Medulla oblongata (tissue), 1 donor: Measurements from ENCODE around the gene OR6C76.

Experiments
- DNase-seq: peaks from one replicate; pipeline ENCODE4 v3.0.0-alpha.2; 2015; ENCODE audit errors: extremely low spot score

OR6C76 gene

GRCh38 chr12:55469291-55469690, 43.2 kb downstream of the OR6C76 start:
- DNase-seq, result no peak

- DNase-seq, result no peak
These were observed 44.2 kb downstream of the OR6C76 start, which contains the start of gene OR6C70 for GRCh38 chr12:55470088-55470829. Gene OR6C70, minus strand, starts transcription at chr12:55470138. Its CDS starts 0 bp downstream, at chr12:55470138.

- DNase-seq, result no peak
These were observed 46.2 kb downstream of the OR6C76 start for GRCh38 chr12:55472264-55472663.
